EH (cell line): ENCODE results near the gene TMEM95.
"Not testable (repeated sequence)": the region's sequence is repeated elsewhere in the genome, so short reads cannot be mapped to it uniquely, and the experiment has no call there.

Experiments used
- DNase-seq: peaks from one replicate; pipeline ENCODE4 v3.0.0-alpha.2; 2015; ENCODE audit warnings: low read depth

TMEM95 gene

DNA sequence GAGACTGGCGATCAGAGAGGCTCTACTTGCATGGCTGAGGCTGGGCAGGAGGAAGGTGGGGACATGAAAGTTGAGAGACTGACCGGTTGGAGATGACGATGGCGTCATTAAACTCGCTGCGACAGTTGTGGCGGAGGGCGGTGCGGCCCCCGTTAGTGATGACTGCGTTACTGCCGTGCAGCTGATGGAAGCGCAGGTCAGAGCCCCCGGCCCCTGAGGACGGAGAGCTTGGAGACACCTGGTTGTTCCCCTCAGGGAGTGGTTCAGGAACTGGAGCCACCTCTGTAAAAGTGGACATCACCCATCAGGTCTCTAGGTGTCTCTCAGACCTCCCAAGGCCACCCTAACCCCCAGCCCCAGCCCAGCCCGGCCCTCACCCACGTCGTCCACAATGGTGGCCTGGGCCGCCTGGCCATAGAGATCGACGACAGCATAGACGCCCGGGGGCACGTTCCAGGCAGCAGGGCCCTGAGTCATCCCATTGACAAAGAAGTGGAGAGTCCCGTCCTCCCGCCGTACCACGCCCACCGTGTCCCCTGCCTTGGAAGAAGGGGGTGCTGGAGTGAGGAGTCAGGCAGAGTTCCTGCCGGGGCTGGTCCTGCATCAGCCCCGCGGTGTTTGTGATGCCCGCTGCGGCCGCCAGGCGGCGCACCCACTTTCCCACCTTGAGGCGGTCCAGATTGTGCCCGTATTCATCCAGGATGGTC is 31.1 kb upstream of the TMEM95 start:
- DNase-seq = peak; percentile 32

DNA sequence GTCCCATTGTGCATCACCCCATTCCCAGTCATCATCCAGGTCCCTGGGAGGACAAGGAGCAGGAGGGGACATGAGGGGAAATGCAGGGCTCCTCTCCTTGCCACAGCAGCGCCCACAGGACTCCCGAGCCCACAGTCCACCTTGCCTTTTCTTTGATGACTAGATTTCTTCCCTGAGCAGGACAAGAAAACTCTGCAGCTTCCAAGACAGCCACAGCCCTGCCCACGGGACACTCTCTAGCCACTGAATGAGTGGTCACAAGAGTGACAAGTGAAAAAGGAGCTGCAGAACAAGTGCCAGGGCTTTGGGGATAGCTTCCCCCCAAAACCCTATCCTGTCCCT is 30.5 kb upstream of the TMEM95 start:
- no peak for DNase-seq

DNA sequence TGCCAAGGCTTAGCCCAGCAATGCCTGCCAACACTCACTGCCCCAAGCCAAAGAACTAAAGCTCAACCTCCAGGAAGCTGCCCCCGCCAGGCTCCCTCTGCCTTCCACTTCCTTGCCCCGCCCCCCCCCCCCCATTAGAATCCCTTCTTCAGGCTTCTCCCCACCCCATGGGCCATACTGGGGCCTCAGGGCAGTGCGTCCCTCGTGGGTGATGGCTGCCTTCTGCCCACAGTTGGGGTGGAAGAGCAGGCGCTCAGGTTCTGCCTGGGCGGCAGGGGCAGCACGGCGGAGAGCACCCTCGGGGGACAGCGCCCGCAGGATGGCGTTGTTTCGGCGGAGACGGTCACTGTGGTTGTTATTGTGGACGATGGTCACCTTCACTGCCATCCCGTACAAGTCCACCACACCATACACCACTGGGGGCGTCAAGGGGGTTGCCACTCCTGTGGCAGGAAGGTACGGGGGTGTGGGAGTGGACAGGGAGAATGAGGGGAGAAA is 29.9 kb upstream of the TMEM95 start:
- DNase-seq = no peak

DNA sequence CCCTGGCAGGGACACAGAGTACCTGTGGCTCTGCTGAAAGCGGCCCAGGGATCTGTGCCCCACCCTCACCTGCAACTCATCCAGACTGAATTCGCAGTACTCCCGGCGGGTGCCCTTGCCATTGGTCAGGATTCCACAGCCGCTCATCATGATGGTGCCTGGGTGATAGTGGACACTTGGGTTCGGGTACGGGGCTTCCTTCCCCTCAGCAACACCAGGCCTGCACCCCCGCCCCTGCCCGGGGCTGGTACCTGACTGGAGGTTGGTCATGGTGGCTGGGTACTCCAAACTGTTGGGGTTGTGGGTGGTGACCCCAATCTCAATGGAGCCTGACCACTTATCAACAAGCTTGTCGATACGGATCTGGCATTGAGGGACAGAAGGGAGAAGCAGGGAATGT is 28.8 kb upstream of the TMEM95 start:
- no peak for DNase-seq

DNA sequence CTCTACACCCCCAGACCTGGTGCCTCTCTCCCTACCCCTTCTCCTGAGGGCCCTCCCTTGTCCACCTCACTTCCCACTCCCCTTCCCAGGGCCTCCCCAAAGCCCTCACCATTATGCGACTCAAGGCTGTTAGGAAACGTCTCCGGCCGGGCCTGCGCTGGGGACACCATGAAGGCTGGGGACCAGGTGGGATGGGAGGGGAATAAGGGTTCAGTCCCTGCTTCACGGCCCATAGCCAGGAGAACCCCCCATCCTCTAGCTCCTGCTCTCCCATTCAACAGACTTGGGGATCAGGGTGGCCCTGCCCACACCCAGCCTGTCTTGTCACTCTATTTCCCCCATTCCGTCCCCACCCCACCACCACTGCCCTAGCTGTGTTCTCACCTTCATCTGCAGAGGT is 27.9 kb upstream of the TMEM95 start:
- DNase-seq = no peak

DNA sequence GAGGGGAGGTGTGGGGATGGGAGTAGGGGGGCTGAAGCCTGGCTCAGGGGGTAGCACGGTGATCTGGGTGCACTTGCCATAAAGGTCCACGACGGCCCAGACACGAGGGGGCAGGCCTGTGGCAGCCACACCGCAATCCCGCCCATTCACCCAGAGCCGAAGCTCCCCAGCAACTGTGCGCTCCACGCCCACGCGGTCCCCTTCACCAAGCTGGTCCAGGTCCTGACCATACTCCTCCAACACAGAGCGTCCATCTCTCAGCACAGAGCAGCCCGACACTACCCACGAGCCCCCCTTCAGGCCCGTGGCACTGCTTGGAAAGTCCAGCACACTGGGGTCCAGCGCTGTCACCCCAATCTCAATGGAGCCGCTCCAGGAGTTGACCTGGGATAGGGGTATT is 27.5 kb upstream of the TMEM95 start:
- DNase-seq = no peak

DNA sequence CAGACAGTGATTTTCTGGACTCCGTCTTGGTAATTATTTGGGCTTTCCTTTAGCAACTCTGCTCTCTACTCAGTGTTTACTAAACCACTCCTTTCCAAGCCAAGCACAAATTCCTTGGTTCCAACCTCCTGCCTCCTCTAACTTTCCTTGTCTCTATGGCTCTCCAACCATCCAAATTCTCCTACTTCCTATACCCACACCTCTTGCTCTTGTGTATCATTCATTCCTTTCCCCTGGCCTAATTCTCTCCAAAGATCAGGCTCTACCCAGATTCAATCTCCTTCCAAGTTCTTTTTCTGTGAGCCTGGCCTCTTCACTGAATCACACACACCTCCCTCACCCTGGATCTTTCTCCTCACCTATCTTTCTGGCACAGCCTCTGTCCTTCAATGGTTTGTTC is 26.9 kb upstream of the TMEM95 start:
- DNase-seq = no peak

DNA sequence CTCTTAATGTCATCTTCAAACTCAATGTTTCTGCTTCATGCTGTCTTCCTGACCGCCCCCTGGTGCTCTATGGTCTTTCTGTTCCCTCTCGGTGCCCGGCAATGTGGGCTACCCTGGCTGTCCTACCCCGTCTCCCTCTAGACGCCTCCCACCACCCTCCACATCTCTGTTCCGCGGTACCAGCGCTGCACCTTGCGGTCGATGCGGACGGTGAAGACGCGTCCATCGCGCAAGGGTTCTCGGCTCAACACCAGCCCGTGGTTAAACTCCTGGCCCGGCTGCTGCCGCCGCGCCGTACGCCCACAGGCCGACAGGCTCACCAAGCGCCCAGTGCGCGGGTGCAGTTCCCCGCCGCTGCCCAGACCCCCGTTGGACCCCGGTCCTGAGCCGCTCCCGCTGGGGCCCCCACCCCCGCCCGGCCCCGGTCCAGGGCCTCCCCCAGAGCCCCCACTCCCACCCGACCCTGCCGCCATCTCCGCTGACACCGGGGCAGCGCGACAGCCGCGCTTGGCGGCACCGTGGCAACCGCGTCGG is 26.0 kb upstream of the TMEM95 start, which contains the start of gene NEURL4:
NEURL4 (minus strand) TSS at position 496 of the 534 bp plus-strand sequence; CDS start at position 473, 23 bp downstream.
- no peak for DNase-seq

DNA sequence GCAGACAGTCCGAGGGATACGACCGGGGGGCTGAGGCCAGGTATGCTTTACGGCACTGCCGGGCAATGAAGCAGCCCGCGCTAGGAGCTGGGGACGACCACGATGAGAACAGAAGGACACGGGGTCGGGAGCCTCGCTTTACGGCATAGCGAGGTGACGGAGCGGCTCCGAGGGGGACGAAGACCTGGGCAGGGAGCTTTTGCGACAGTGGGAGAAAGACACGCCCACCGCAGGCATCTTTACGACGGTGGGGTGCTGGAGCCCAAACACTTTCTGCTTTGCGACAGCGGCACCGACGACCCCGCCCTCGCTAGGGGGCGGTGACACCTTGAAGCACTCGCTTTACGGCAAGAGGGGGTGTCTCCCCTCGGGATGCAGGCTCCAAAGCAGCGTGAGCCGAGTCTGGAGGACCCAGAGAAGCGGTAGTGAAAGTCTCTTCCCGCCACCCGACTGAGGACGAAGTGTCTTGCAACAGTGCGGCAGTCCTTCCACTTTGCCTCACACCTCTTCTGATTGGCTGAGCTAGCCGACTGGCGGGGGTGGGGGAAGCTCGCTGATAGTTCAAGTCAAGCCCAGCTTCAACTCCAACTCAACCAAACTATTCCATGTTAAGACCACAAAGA is 25.5 kb upstream of the TMEM95 start:
- DNase-seq = peak; percentile 98

DNA sequence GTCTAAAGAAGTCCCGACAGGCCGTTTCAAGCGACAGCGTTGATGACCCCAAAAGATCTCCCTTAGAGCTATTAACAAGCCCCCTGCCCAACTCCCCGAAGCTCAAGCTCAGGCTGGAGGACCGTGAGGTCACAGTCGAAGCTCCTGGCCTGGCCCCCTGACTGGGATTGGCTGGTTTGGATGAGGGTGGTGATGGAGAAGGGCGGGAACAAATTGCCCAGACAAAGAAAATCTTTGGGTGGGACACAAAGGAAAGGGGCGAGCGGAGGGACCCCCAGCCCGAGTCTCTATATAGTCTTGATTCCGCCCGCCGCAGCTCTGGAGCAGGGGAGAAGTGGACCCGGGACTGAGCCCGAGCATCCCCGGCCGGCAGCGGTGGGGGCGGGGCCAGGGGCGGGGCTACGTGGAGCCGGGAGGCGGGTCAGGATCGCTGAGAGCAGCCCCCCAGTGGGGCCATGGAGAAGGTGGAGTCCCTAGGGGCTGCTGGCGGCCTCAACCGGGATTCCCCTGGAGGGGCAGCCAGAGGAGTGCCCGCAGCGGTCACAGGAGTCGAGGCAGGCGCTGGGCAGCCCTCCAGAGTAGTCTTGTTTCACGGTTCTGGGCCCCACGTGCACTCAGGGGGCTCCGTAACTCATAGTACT is 24.8 kb upstream of the TMEM95 start:
- peak; percentile 86 for DNase-seq

DNA sequence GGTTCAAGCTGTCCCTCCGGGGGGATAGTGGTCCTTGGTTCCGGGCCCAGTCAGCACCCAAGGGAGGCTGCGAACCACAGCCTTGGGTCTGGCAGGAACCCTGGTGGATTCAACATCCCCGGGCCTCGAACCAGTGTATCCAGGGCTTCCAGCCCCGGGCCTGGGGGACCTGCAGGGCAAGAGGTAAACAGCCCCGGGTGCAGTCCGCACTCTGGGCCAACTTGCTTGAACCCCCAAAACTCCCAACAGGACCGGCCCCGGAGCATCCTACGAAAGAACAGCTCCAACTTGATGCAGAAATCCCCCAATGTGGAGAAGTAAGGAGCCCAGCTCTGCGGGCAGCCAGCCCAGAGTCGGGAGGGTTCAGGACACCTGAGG is 24.3 kb upstream of the TMEM95 start:
- no peak for DNase-seq

DNA sequence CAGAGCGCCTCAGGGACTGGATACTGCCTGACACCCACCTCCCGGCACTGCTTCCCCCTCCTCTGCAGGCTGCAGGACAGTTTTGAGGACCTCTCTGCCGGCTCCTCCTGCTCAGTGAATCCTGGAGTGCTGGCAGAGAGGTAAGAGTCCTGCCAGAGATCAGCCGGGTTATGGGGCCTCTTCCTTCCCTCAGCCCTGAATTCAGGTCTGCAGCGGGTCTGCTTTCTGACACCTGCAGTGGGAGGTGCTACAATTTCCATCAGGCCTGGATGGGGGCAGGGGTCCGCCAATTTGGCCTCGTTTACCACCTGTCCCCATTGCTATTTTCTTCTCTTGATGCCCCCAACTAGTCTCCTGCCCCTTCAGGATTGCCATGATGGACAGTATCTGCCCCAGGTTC is 22.8 kb upstream of the TMEM95 start:
- no peak for DNase-seq

DNA sequence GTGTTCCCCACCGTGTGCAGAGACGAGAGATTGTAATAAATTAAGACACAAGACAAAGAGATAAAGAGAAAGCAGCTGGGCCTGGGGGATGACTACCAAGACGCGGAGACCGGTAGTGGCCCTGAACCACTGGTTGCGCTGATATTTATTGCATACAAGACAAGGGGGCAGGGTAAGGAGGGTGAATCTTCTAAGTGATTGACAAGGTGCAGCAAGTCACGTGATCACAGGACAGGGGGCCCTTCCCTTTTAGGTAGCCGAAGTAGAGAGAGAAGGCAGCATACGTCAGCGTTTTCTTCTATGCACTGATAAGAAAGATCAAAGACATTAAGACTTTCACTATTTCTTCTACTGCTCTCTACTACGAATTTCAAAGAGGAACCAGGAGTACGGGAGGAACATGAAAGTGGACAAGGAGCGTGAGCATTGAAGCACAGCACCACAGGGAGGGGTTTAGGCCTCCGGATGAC is 22.3 kb upstream of the TMEM95 start:
- not testable (repeated sequence) for DNase-seq

DNA sequence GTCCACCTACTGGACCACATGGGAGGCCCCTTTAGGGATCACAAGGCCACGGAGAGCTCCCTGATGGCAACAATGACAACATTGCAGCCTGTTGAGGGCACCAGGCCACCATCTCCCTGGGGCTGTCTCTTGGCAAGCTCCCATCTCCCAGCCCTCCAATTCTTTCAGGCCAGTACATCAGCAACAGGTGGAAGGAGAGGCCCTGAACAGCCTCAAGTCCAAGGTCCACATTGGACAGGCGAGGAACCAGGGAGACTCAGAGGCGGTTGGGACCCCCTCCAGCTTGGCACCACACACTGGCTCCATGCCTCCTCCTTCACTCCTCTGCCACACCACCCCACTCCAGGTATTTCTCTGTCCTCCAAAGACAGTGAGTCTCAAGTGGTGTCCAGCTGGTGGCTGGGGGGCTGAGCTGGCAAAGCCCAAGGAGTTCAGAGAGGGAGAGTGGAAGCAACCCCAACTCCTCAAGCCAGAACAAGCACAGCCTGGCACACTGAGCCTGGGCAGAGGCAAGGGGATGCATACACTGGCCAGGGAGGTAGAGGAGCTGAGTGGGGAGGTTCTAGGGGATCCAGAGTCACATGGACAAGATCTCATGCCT is 19.9 kb upstream of the TMEM95 start:
- DNase-seq = no peak

DNA sequence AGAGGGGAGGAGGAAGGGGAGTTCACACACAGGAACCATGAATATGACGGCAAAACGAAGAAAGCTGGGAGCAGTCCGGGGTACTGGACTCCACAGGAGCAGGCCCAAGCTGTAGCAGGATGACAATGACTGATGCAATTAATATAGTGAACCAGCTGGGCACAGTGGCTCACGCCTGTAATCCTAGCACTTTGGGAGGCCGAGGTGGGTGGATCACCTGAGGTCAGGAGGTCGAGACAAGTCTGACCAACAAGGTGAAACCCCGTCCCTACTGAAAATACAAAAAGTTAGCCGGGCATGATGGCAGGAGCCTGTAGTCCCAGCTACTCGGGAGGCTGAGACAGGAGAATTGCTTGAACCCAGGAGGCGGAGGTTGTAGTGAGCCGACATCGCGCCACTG is 19.2 kb upstream of the TMEM95 start:
- not testable (repeated sequence) for DNase-seq

DNA sequence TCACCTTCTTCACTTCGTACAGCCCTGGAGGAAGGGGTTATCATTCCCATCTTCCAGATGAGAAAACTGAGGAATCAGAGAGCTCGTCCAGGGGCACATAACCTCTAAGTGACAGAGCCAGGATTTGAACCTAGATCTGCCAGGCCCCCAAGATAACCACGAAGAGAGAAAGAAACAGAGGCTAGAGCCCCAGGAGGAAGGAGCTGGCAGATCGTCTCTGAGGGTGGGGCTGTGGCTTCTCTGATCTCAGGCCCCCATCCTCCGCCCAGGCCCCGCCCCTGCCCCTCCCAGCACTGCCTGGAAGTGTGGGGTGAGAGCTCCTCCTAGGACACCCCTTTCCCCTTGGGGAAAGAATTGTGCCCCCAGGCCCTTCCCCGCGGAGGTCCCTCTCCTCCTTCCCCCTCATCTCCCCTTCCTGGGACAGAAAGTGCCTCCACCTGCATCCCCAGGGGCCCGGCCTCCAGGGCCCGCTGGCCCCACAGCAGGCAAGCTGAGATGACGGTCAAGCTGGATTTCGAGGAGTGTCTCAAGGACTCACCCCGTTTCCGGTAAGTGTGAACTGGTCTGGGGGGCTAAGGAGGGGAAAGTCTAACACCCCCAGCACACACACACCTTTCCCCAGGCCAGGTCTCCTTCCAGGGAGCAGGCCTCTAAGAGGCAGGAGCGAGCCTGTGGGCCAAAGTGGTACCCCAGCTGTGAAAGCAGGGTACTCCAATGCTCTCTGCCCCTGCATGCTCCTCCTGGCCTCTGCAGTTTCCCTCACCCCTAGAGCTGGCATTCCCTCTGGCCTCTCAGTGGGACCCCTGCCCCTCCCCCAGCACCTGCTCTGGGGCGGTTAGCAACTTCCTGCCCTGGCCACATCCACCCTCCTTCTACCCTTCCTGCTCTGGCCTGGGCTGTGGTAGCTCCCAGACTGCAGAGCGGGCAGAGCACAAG is 18.4 kb upstream of the TMEM95 start, which contains the start of gene ACAP1:
ACAP1 (plus strand) TSS at position 290 of the 936 bp plus-strand sequence; CDS start at position 496, 206 bp downstream.
- no peak for DNase-seq

DNA sequence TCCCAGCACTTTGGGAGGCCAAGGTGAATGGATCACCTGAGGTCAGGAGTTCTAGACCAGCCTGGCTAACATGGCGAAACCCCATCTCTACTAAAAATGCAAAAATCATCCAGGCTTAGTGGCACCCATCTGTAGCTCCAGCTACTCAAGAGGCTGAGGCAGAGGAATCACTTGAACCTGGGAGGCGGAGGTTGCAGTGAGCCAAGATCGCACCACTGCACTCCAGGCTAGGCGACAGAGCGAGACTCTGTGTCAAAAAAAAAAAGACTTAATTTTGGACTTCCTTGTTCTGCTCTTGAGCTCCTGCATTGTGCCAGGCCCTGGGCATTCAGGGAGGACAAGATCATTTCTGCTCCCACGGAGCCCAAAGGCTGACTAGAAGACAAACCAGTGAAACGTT is 17.4 kb upstream of the TMEM95 start:
- DNase-seq = not testable (repeated sequence)

DNA sequence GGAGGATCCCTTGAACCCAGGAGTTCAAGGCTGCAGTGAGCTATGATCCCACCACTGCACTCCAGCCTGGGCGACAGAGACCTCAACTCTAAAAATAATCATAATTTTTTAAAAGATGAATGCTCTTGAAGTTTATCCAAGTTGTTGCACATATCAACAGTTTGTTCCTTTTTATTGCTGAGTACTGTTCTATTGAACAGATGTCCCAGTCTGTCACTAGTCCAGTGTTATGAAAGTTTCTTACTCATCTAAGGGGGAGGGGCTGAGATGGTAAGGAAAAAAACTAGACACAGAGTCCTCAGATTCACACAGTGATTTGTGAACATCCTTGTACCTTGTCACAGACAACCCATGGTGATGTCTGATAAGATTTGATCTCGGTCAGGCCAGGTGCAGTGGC is 14.8 kb upstream of the TMEM95 start:
- peak; percentile 48 for DNase-seq

DNA sequence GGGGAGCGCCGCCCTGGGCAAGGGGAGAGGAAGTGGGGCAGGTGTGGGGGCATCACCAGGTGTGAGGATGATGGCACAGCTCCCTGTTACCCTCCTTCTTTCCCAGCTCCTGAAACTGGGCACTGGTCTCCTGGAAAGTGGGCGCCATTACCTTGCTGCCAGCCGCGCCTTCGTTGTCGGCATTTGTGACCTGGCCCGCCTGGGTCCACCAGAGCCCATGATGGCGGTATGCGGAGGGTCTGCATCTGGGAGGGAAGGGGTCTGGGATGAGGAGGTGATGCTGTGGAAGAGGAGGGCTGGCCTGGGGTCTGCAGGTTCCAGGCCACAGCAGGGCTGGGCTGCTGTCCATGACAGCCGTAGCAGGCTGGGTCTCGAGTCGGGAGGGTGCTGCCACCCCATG is 13.1 kb upstream of the TMEM95 start:
- no peak for DNase-seq

DNA sequence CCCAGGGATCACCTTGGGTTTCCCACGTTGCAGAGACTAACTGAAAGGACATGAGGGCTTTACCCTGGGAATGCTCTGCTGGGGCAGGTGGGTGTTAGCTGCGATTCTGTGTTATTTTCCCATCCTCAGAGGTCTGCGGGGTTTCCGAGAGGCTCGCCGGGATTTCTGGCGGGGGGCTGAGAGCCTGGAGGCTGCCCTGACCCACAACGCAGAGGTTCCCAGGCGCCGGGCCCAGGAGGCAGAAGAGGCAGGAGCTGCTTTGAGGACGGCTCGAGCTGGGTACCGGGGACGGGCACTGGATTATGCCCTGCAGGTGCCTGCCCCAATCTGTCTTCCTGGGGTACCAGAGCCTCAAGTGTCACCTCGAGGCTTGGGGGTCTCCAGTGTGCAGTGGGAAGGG is 11.7 kb upstream of the TMEM95 start:
- DNase-seq = no peak
